K562 (cell line): ENCODE measurements around the gene TPX2. TPM values are rescaled to one million over a fixed set of nuclear protein-coding genes. Genes with fewer than 3 reads are reported as not detected.

ENCODE experiments used
- ATAC-seq: fragments of 200-7000 bp; cut with Tn5 transposase; 3 replicates; pipeline ENCODE4 v1.9.1; 2020; ENCODE audit warnings: moderate library complexity
- BruUV-seq: library from RNA; stranded (reverse); fragments of 400-500 nt; replicated peaks from 2 replicates; lab custom pipeline; 2021; lab: Mats Ljungman, UMichigan
- CTCF ChIA-PET: fragments of 300-600 bp; formaldehyde crosslinking; extraction: SDS; loops from one replicate; lab custom pipeline; 2021; ENCODE audit warnings: low intra/inter-chr PET ratio; lab: Yijun Ruan, JAX
- POLR2A ChIA-PET: fragments of 300-600, 350-650 bp; sonication (Branson Sonifier 250); formaldehyde crosslinking; extraction: SDS; loops from one replicate; lab custom pipeline; 2021; ENCODE audit warnings: antibody characterized with exemption, inconsistent platforms; lab: Yijun Ruan, JAX
- DNase-seq, 4 experiments: peaks; one replicate each; pipeline versions ENCODE4 v3.0.0 to v3.0.0-alpha.2; 2011 to 2018; ENCODE audit warnings: low spot score in 3 of 4, mixed read lengths in 3 of 4; ENCODE audit errors: extremely low read depth in 1 of 4
- FAIRE-seq: peaks from 2 replicates; lab custom pipeline; 2011; peaks lifted over from hg19 to GRCh38; lab: Jason Lieb, UNC
- H2AFZ ChIP-seq: 2 replicates; pipeline ENCODE4 v1.6.0; 2011; ENCODE audit warnings: low read depth, low read length, control low read depth, inconsistent platforms
- H3K27ac ChIP-seq: fragments of 200-600 bp; 3 replicates; pipeline ENCODE4 v1.8.0; 2011; ENCODE audit warnings: low read depth, mild to moderate bottlenecking, control low read depth, inconsistent platforms, low read length, moderate library complexity, mixed read lengths; ENCODE audit errors: extremely low read depth
- H3K27me3 ChIP-seq, 2 experiments: fragments of 300-600 bp in 1 of 2; 2 replicates in 1 of 2; 3 replicates in 1 of 2; pipeline versions ENCODE4 v1.6.0 to v1.8.0; 2011; ENCODE audit warnings: inconsistent platforms in 2 of 2, low read length in 2 of 2, mild to moderate bottlenecking in 1 of 2, mixed read lengths in 1 of 2, moderate library complexity in 1 of 2; ENCODE audit not compliant: control insufficient read depth in 2 of 2, insufficient read depth in 2 of 2
- H3K36me3 ChIP-seq: fragments of 300-600 bp; 3 replicates; pipeline ENCODE4 v1.8.0; 2011; ENCODE audit warnings: mild to moderate bottlenecking, low read length, inconsistent platforms; ENCODE audit not compliant: control insufficient read depth, insufficient read depth
- H3K4me1 ChIP-seq, 2 experiments: fragments of 200-600 bp in 1 of 2; replicated peaks in 1 of 2; 2 replicates in 1 of 2; 3 replicates in 1 of 2; pipeline versions ENCODE4 v1.5.1 to v1.8.0; 2011; ENCODE audit warnings: inconsistent platforms in 2 of 2, low read length in 2 of 2, mild to moderate bottlenecking in 1 of 2, mixed read lengths in 1 of 2, moderate library complexity in 1 of 2; ENCODE audit not compliant: control insufficient read depth in 2 of 2, insufficient read depth in 2 of 2
- H3K4me2 ChIP-seq: 2 replicates; pipeline ENCODE4 v1.6.1; 2011; ENCODE audit warnings: low read length, control low read depth, inconsistent platforms, mixed read lengths; ENCODE audit not compliant: insufficient read depth
- H3K4me3 ChIP-seq: fragments of 200-600 bp; sonication (generic), shearing (Covaris generic); 2 replicates; pipeline ENCODE4 v1.5.1; 2016; ENCODE audit warnings: control low read depth, inconsistent platforms
- H3K79me2 ChIP-seq: fragments of 200-600 bp; 3 replicates; pipeline ENCODE4 v1.8.0; 2011; ENCODE audit warnings: low read length, inconsistent platforms; ENCODE audit not compliant: control insufficient read depth, insufficient read depth
- H3K9ac ChIP-seq, 2 experiments: 2 replicates each; pipeline versions ENCODE4 v1.6.0 to v1.6.1; 2011; ENCODE audit warnings: low read depth in 2 of 2, low read length in 2 of 2, control low read depth in 1 of 2, inconsistent platforms in 1 of 2, mild to moderate bottlenecking in 1 of 2, mixed read lengths in 1 of 2; ENCODE audit not compliant: insufficient read depth in 1 of 2
- H3K9me1 ChIP-seq: one replicate; pipeline ENCODE4 v1.6.0; 2011; ENCODE audit warnings: inconsistent platforms, mild to moderate bottlenecking, low read length, moderate library complexity; ENCODE audit not compliant: control insufficient read depth, insufficient read depth
- H3K9me3 ChIP-seq: replicated peaks from 2 replicates; pipeline ENCODE4 v1.5.1; 2011; ENCODE audit warnings: low read depth, low read length, inconsistent platforms; ENCODE audit not compliant: control insufficient read depth, insufficient read depth
- H4K20me1 ChIP-seq: replicated peaks from 2 replicates; pipeline ENCODE4 v1.6.1; 2011; ENCODE audit warnings: low read length, inconsistent platforms, mixed read lengths; ENCODE audit not compliant: control insufficient read depth, insufficient read depth
- ATF4 ChIP-seq: fragments of 450-650 bp; formaldehyde crosslinking; IDR thresholded peaks from 2 replicates; pipeline ENCODE4 v1.4.0; 2022; ENCODE audit warnings: mild to moderate bottlenecking, moderate library complexity
- BMI1 ChIP-seq: fragments of 150-350 bp; IDR thresholded peaks from 2 replicates; pipeline ENCODE4 v1.6.1; 2014; ENCODE audit warnings: low read length
- C11orf30 ChIP-seq: fragments of 450-650 bp; IDR thresholded peaks from 2 replicates; pipeline ENCODE4 v1.6.1; 2016; ENCODE audit warnings: low read depth, mild to moderate bottlenecking
- FOXA1 ChIP-seq: fragments of 450-650 bp; IDR thresholded peaks from 2 replicates; pipeline ENCODE4 v1.6.1; 2016; ENCODE audit warnings: mild to moderate bottlenecking, borderline replicate concordance
- HES1 ChIP-seq: fragments of 450-650 bp; IDR thresholded peaks from 2 replicates; pipeline ENCODE4 v1.6.1; 2016; ENCODE audit warnings: low read depth, mild to moderate bottlenecking, moderate library complexity
- HMG20A ChIP-seq: fragments of 450-650 bp; formaldehyde crosslinking; conservative IDR thresholded peaks from 2 replicates; pipeline ENCODE4 v1.4.0; 2020; ENCODE audit warnings: mild to moderate bottlenecking, mixed read lengths
- KDM2B ChIP-seq: fragments of 250-450 bp; sonication (Bioruptor Pico); IDR thresholded peaks from 2 replicates; pipeline ENCODE4 v1.8.0; 2021; ENCODE audit warnings: mild to moderate bottlenecking, moderate library complexity
- MAFK ChIP-seq: IDR thresholded peaks from 2 replicates; pipeline ENCODE4 v1.6.1; 2011; ENCODE audit warnings: low read length, improper control_type of control experiment
- MNT ChIP-seq, 2 experiments: fragments of 450-650 bp; conservative IDR thresholded peaks; 2 replicates each; pipeline ENCODE4 v1.6.1; 2017; ENCODE audit warnings: mild to moderate bottlenecking in 2 of 2, moderate library complexity in 2 of 2
- POLR2B ChIP-seq: fragments of 450-650 bp; IDR thresholded peaks from 2 replicates; pipeline ENCODE4 v1.6.1; 2018; ENCODE audit warnings: low read depth; ENCODE audit not compliant: partially characterized antibody
- RBFOX2 ChIP-seq: fragments of 200-400 bp; formaldehyde crosslinking; IDR thresholded peaks from 2 replicates; pipeline ENCODE4 v1.6.1; 2017; ENCODE audit warnings: low read depth, mild to moderate bottlenecking, low read length, moderate library complexity
- RBM14 ChIP-seq: fragments of 200-400 bp; formaldehyde crosslinking; IDR thresholded peaks from 2 replicates; pipeline ENCODE4 v1.6.1; 2018; ENCODE audit warnings: low read depth, mild to moderate bottlenecking, low read length, moderate library complexity, borderline replicate concordance; ENCODE audit not compliant: insufficient read depth
- TAL1 ChIP-seq: fragments of 450-650 bp; IDR thresholded peaks from 2 replicates; pipeline ENCODE4 v1.6.1; 2016; ENCODE audit warnings: mild to moderate bottlenecking
- ZNF311 ChIP-seq: fragments of 250-450 bp; sonication (Bioruptor Pico); IDR thresholded peaks from 2 replicates; pipeline ENCODE4 v1.4.0; 2020; ENCODE audit warnings: mild to moderate bottlenecking, moderate library complexity
- ZNF316 ChIP-seq: fragments of 450-650 bp; IDR thresholded peaks from 2 replicates; pipeline ENCODE4 v1.6.1; 2016
- ZNF324 ChIP-seq: fragments of 250-450 bp; sonication (Bioruptor Pico); IDR thresholded peaks from 2 replicates; pipeline ENCODE4 v1.4.0; 2020; ENCODE audit warnings: mild to moderate bottlenecking
- in situ Hi-C: fragments of 300-500 bp; cut with MboI; formaldehyde crosslinking; loops from 4 replicates; pipeline ENCODE4 v1.15.0; 2018; ENCODE audit warnings: inconsistent platforms, mixed read lengths
- intact Hi-C: fragments of 100-400 bp; cut with micrococcal nuclease; formaldehyde crosslinking; loops from 2 replicates; pipeline ENCODE4 v1.14.2; 2022
- polyA plus RNA-seq, 8 experiments: library from polyadenylated mRNA; depleted of rRNA in 4 of 8; stranded (reverse) in 5 of 8; unstranded in 3 of 8; fragments of >200 nt; fragmentation: Nextera tagmentation in 2 of 8; fragmentation: Illumina TruSeq in 1 of 8; extraction: Ambion mirVana in 2 of 8; extraction: Trizol in 1 of 8; gene quantifications; 2 replicates each; pipeline versions ENCODE4 v1.2.1 to v1.2.3, GENCODE V29; 2011 to 2014; ENCODE audit warnings: inconsistent platforms in 1 of 8, missing spikeins in 1 of 8
- total RNA-seq, 7 experiments: library from RNA; depleted of rRNA in 6 of 7; stranded (reverse); fragments of >200 nt in 6 of 7; fragmentation: Illumina TruSeq in 2 of 7; extraction: Trizol in 2 of 7; gene quantifications; 2 replicates each; pipeline versions ENCODE4 v1.2.1 to v1.2.3, GENCODE V29; 2011 to 2021; ENCODE audit warnings: low replicate concordance in 1 of 7
- TF ChIP-seq, protein P1 (sequence below): sonication (generic); formaldehyde crosslinking; IDR thresholded peaks from 2 replicates; pipeline ENCODE4 v1.9.0; 2022; ENCODE audit warnings: mild to moderate bottlenecking, missing genetic modification reagents

The TPX2 gene
- total and polyA plus RNA-seq, 9 of the 15 experiments (the other 6 are each of a cell fraction or from before 2014, with no cell fraction given) = 48.0 to 241 (median 133) TPM

- Histone ChIP-seq H3K9ac (peak overlapping the region in 1 of 2 experiments; percentile 51; a peak in 2 of 4 replicates), H3K27me3 (no peaks in the 10 kb centered on the region), H2AFZ (no peak overlapping the region), H3K79me2 (peaks cover 97% of the 10 kb centered on the region), H3K4me3 (no peak overlapping the region), H3K27ac (peak overlapping the region; percentile 44), H3K4me2 (peak overlapping the region; percentile 79), H3K9me1 (peaks cover 3% of the 10 kb centered on the region), H3K9me3 (no peaks in the 10 kb centered on the region; the same call in 1 of the 2 replicates), H3K36me3 (peaks cover 91% of the 10 kb centered on the region), H3K4me1 (peaks cover 47 to 83% of the 10 kb centered on the region in 2 experiments), H4K20me1 (peaks cover 33% of the 10 kb centered on the region)
- no peak for DNase-seq
- no peak for ATAC-seq
- intact Hi-C loops (no loop called here), in situ Hi-C loops (no loop called here)
- FAIRE-seq = no peak
- POLR2A ChIA-PET = interaction anchor here (0.6 to 1.7 kb wide), 7 partner anchors 9 to 126 kb away, joined by 3 to 7 read pairs (median 4); partner anchors contain the start of gene BCL2L1
- CTCF ChIA-PET = no interaction called here
- BruUV-seq = no TSS peak
- TF ChIP-seq ZNF311 (no peak), ZNF324 (0 out of 2 replicates have a peak, but pooled peaks have one; percentile 19), MAFK (no peak), ZNF316 (peak; percentile 61), MNT (conservative IDR thresholded peaks at IDR 0.05) (no peak), TAL1 (no peak), ATF4 (CRISPR knock-in tag) (no peak), HMG20A (CRISPR knock-in tag) (no peak), FOXA1 (no peak), BMI1 (no peak), RBM14 (no peak), C11orf30 (peak; percentile 63), KDM2B (CRISPR knock-in tag) (no peak), RBFOX2 (peak; percentile 37; the same call in 1 of the 2 replicates), POLR2B (peak; percentile 10), HES1 (no peak)
- TF ChIP-seq, protein P1, sequence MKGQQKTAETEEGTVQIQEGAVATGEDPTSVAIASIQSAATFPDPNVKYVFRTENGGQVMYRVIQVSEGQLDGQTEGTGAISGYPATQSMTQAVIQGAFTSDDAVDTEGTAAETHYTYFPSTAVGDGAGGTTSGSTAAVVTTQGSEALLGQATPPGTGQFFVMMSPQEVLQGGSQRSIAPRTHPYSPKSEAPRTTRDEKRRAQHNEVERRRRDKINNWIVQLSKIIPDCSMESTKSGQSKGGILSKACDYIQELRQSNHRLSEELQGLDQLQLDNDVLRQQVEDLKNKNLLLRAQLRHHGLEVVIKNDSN (CRISPR knock-in tag) = no peak
Observed at GRCh38 chr20:31711179-31712111, 27.6 kb upstream of the TPX2 start.
